ENCODE data around the gene SLC9C2. TPM values are rescaled to one million over a fixed set of nuclear protein-coding genes. Genes with fewer than 3 reads are reported as not detected.

SLC9C2 gene
- total RNA-seq, 1 experiment from 2014 or later, result not detected

- no peaks in the 10 kb centered on the region for H3K4me1 Mint-ChIP-seq
- Histone ChIP-seq H2BK20ac (ENCODE audit: low read depth, low read length, poor library complexity, severe bottlenecking) (no peak overlapping the region), H3K79me1 (ENCODE audit: insufficient read depth, low read depth, low read length, poor library complexity, severe bottlenecking) (no peaks in the 10 kb centered on the region), H2BK12ac (ENCODE audit: insufficient read length, low read depth, low read length) (no peak overlapping the region), H4K8ac (replicated peaks; ENCODE audit: insufficient read length, low read depth, low read length) (no peak overlapping the region), H2BK120ac (ENCODE audit: low read depth, low read length, poor library complexity, severe bottlenecking) (no peak overlapping the region), H3K79me2 (ENCODE audit: insufficient read depth, low read length) (no peaks in the 10 kb centered on the region), H2AFZ (ENCODE audit: low read length) (no peak overlapping the region), H4K91ac (ENCODE audit: insufficient read length, low read depth, low read length) (no peak overlapping the region), H3K27me3 (ENCODE audit: insufficient read depth, low read length) (no peaks in the 10 kb centered on the region), H4K20me1 (ENCODE audit: control insufficient read depth, insufficient read depth, insufficient read length) (no peaks in the 10 kb centered on the region), H4K5ac (ENCODE audit: insufficient read length, low read depth, low read length) (no peak overlapping the region), H2AK5ac (ENCODE audit: insufficient read length, low read length) (no peak overlapping the region), H3K9ac (ENCODE audit: extremely low read depth, insufficient read length, low read length) (no peak overlapping the region), H3K27ac (ENCODE audit: insufficient read length, low read depth, low read length) (no peak overlapping the region), H2BK5ac (ENCODE audit: insufficient read length, low read length) (no peak overlapping the region), H3K4me1 (ENCODE audit: insufficient read depth, low read length) (no peaks in the 10 kb centered on the region), H3K4ac (ENCODE audit: low read depth, low read length) (no peak overlapping the region), H3K18ac (ENCODE audit: insufficient read length, low read depth, low read length) (no peak overlapping the region), H3T11ph (ENCODE audit: low read length) (no peak overlapping the region), H3K23ac (ENCODE audit: insufficient read length, low read depth, low read length) (no peak overlapping the region), H3K4me2 (ENCODE audit: insufficient read depth, insufficient read length, low read length) (no peak overlapping the region), H3K9me3 (ENCODE audit: control insufficient read depth, low read depth, low read length) (no peaks in the 10 kb centered on the region), H2BK15ac (ENCODE audit: low read depth, low read length) (no peak overlapping the region), H3K23me2 (ENCODE audit: insufficient read length, low read depth, low read length, poor library complexity, severe bottlenecking) (no peaks in the 10 kb centered on the region), H3K14ac (ENCODE audit: insufficient read depth, low read length) (no peak overlapping the region), H3K56ac (ENCODE audit: insufficient read length, low read depth, low read length) (no peak overlapping the region)
- WGBS (ENCODE audit: extremely low coverage, insufficient read length, low lambda C conversion rate), result no CpG with 5 or more reads among the region's 3 CpGs
- TF ChIP-seq, protein P1, sequence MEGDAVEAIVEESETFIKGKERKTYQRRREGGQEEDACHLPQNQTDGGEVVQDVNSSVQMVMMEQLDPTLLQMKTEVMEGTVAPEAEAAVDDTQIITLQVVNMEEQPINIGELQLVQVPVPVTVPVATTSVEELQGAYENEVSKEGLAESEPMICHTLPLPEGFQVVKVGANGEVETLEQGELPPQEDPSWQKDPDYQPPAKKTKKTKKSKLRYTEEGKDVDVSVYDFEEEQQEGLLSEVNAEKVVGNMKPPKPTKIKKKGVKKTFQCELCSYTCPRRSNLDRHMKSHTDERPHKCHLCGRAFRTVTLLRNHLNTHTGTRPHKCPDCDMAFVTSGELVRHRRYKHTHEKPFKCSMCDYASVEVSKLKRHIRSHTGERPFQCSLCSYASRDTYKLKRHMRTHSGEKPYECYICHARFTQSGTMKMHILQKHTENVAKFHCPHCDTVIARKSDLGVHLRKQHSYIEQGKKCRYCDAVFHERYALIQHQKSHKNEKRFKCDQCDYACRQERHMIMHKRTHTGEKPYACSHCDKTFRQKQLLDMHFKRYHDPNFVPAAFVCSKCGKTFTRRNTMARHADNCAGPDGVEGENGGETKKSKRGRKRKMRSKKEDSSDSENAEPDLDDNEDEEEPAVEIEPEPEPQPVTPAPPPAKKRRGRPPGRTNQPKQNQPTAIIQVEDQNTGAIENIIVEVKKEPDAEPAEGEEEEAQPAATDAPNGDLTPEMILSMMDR (conservative IDR thresholded peaks at IDR 0.05), result no peak
- no peak for DNase-seq
- H3K27ac Mint-ChIP-seq, result no peak overlapping the region
- H3K4me3 Mint-ChIP-seq, result no peak overlapping the region
- H3K27me3 Mint-ChIP-seq (ENCODE audit: low read depth), result no peaks in the 10 kb centered on the region
- no peaks in the 10 kb centered on the region for H3K9me3 Mint-ChIP-seq
- no peaks in the 10 kb centered on the region for H3K36me3 Mint-ChIP-seq (ENCODE audit: insufficient read depth in 1 of 3, low read depth in 3 of 3)
Measured at GRCh38 chr1:173580071-173580470, 22.8 kb downstream of the SLC9C2 start.
